Stimulated activated CD4-positive, alpha-beta T cell treated with anti-CD3 and anti-CD28 coated beads, Interleukin-2, amount 100 ng/mL, for 48 hours (primary cell): Measurements from ENCODE around the gene JMJD6.

ENCODE experiments used
- DNase-seq, 2 donors: peaks; one replicate each; pipeline ENCODE4 v3.0.0-alpha.2; 2020

JMJD6 gene

GRCh38 chr17:76678330-76678729, 48.1 kb downstream of the JMJD6 start:
- no peak for DNase-seq

DNA sequence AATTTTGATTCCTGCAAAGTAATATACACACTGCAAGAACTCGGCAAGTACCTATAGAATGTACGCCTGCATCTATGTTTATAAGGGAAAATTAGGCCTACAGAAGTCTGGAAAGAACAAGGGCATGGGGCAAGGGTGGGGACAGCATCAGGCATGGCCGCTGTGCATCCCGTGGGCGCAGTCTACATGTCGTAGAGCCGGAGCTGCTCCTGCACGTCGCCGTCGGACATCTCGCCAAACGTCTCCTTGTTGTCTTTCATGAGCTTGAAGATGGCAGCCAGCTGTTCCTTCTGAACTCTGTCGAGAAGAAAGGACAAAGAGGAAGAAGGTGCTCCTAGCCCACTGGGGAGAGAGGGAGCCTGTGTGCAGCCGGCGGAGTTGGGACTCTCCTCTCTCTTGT, 49.0 kb downstream of the JMJD6 start:
- no peak for DNase-seq

GRCh38 chr17:76676629-76677028, 49.8 kb downstream of the JMJD6 start:
- DNase-seq: no peak

DNA sequence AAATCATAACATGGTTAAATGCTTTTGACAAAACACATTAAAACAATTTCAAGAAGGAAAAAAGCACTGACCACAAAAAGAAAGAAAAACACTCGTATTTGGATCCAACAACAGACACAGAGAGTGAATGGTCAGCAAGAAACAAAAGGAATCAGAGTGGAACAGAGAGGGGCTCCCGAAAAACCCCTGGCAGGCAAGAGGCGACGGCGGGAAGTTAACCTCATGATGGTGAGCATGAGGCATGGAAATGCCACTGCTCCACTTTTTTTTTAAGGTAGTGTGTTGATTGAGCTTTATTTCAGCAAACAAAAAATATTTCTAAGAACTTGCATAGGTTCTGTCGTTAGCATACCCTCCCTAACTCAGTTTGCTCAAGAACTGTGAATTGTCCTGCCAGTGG, 50.8 kb downstream of the JMJD6 start:
- no peak for DNase-seq

- no peak for DNase-seq
Measured at GRCh38 chr17:76674600-76674999, 51.8 kb downstream of the JMJD6 start.

- DNase-seq: no peak
Measured at GRCh38 chr17:76673729-76674128, 52.7 kb downstream of the JMJD6 start.

GRCh38 chr17:76672892-76673291, 53.5 kb downstream of the JMJD6 start:
- DNase-seq: no peak

- DNase-seq: no peak
Measured at GRCh38 chr17:76672270-76672851, 54.0 kb downstream of the JMJD6 start.

- no peak for DNase-seq
Measured at GRCh38 chr17:76671912-76672262, 54.5 kb downstream of the JMJD6 start.

DNA sequence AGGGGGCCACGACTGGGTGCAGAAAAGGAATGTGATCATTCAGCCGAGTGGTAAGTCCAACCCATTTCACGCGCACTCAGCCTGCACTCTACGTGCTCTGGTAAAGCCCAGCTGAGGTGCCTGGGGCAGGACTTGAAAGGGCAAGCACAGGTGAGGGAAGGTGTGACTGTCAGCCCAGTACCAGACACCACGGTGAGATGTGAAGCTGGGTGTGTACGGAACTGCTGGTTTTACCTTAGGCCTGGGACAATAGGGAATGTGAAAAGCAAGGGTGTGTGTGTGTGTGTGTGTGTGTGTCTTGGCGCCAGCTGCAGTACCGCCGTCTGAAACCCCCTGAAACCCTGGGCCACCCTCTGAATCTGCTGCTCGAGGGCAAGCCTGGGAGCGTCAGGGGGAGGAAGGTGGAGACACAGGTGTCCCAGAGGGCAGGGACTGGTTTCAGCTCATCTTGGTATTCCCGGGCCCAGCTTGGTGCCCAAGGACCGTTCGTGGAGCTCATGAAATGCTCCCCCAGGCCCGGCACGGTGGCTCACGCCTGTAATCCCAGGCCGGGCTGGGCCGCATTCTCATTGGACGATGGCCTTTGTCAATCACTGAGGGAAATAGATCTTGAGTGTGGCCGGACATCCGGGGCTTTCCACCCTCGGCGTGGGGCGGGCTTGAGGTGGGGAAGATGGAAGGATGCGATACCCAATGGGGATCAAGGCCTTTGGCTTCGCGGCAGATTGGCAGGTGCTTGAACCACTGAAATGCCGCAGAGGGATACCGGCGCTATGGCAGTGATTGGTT, 55.1 kb downstream of the JMJD6 start:
- DNase-seq: peak; percentile 97 to 99

- no peak for DNase-seq
Measured at GRCh38 chr17:76670718-76671122, 55.7 kb downstream of the JMJD6 start.

DNA sequence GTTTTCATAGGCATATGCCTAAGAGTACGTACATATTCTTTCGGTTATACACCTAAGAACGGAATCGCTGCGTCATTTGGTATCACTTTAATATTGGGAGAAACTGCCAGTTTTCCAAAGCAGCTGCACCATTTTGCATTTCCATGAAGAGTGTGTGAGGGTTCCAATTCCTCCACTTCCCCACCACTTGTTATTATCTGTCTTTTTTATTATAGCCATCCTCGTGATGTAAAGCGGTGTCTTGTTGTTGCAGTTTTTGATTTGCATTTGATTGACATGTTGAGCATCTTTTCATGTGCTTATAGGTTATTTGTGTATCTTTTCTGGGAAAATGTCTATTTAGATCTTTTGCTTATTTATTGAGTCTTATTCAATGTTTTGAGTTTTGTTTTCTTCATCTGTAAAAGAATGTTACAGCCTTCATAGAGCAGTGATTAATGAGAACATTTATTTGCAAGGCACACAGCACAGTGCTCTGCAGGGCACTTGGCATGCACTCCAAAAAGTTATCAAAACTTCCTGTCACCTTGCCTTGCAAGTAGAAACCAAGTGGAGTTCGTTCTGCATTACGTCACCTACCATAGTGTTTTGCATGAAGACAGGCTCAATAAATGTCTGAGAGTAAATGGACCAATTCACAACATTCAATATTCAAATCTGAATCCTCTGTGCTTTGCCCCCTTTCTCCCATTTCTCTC, 56.2 kb downstream of the JMJD6 start:
- DNase-seq: no peak
